Karpas-422 (cell line): ENCODE results near the gene GNG12. TPM values are rescaled to one million over a fixed set of nuclear protein-coding genes. Genes with fewer than 3 reads are reported as not detected.
A peak's percentile ranks its signal among the peaks of the same experiment; 100 is the strongest.

Experiments
- DNase-seq: peaks from one replicate; pipeline ENCODE4 v3.0.0-alpha.2; 2015
- H2AFZ ChIP-seq: fragments of 200-600 bp; sonication (generic); 2 replicates; pipeline ENCODE4 v1.6.1; 2014; ENCODE audit warnings: antibody characterized with exemption, low read length, mixed read lengths
- H3K27ac ChIP-seq: fragments of 200-600 bp; sonication (generic); 2 replicates; pipeline ENCODE4 v1.5.1; 2014; ENCODE audit warnings: mild to moderate bottlenecking, low read length, moderate library complexity
- H3K27me3 ChIP-seq: fragments of 200-600 bp; sonication (generic); 2 replicates; pipeline ENCODE4 v1.6.1; 2014; ENCODE audit warnings: low read length, mixed read lengths
- H3K36me3 ChIP-seq: fragments of 200-600 bp; sonication (generic); 2 replicates; pipeline ENCODE4 v1.6.1; 2014; ENCODE audit warnings: low read length, mixed read lengths; ENCODE audit not compliant: insufficient read depth
- H3K4me1 ChIP-seq: fragments of 200-600 bp; sonication (generic); 2 replicates; pipeline ENCODE4 v1.6.1; 2014; ENCODE audit warnings: mild to moderate bottlenecking, low read length, mixed read lengths
- H3K4me2 ChIP-seq: fragments of 200-600 bp; sonication (generic); 2 replicates; pipeline ENCODE4 v1.6.1; 2014; ENCODE audit warnings: low read length, low read depth, mild to moderate bottlenecking; ENCODE audit not compliant: poor library complexity, severe bottlenecking
- H3K4me3 ChIP-seq: fragments of 200-600 bp; sonication (generic); 2 replicates; pipeline ENCODE4 v1.5.1; 2014; ENCODE audit warnings: mild to moderate bottlenecking, antibody characterized with exemption, low read length, mixed read lengths
- H3K79me2 ChIP-seq: fragments of 200-600 bp; sonication (generic); 2 replicates; pipeline ENCODE4 v1.6.1; 2014; ENCODE audit warnings: mild to moderate bottlenecking, low read length, mixed read lengths
- H3K9ac ChIP-seq: fragments of 200-600 bp; sonication (generic); 2 replicates; pipeline ENCODE4 v1.6.0; 2014; ENCODE audit warnings: low read length
- H3K9me2 ChIP-seq: fragments of 200-600 bp; sonication (generic), shearing (Covaris generic); replicated peaks from 2 replicates; pipeline ENCODE4 v1.6.0; 2014; ENCODE audit warnings: mild to moderate bottlenecking, low read length, moderate library complexity; ENCODE audit not compliant: insufficient read depth
- H3K9me3 ChIP-seq: fragments of 300-700, 200-600 bp; sonication (generic); 2 replicates; pipeline ENCODE4 v1.6.1; 2014; ENCODE audit warnings: low read length, mixed read lengths
- H4K20me1 ChIP-seq: fragments of 200-600 bp; sonication (generic); 2 replicates; pipeline ENCODE4 v1.6.1; 2014; ENCODE audit warnings: mild to moderate bottlenecking, antibody characterized with exemption, low read length, low read depth; ENCODE audit not compliant: insufficient read depth
- total RNA-seq: library from RNA; depleted of rRNA; stranded (reverse); fragments of >200 nt; shearing (Covaris generic); gene quantifications from 2 replicates; pipeline ENCODE4 v1.2.3, GENCODE V29; 2014; ENCODE audit warnings: low replicate concordance

The GNG12 gene
- total RNA-seq, 1 experiment from 2014 or later: not detected

GRCh38 chr1:67713057-67713846, 120.0 kb downstream of the GNG12 start:
- Histone ChIP-seq H3K27ac (peak overlapping the region; percentile 55), H3K27me3 (no peaks in the 10 kb centered on the region), H3K36me3 (no peaks in the 10 kb centered on the region), H3K4me3 (no peak overlapping the region), H3K9ac (no peak overlapping the region; the same call in 1 of the 2 replicates), H3K9me2 (no peaks in the 10 kb centered on the region), H2AFZ (no peak overlapping the region), H3K4me2 (peak overlapping the region; percentile 48), H3K9me3 (no peaks in the 10 kb centered on the region), H3K4me1 (peaks cover 31% of the 10 kb centered on the region), H4K20me1 (no peaks in the 10 kb centered on the region), H3K79me2 (no peaks in the 10 kb centered on the region)
- DNase-seq: no peak

GRCh38 chr1:67711855-67712212, 121.4 kb downstream of the GNG12 start:
- no peak for DNase-seq
- H3K79me2 ChIP-seq: no peaks in the 10 kb centered on the region
- no peak overlapping the region for H3K27ac ChIP-seq
- H3K4me1 ChIP-seq: peaks cover 31% of the 10 kb centered on the region
- H3K9me3 ChIP-seq: no peaks in the 10 kb centered on the region
- H3K9me2 ChIP-seq: no peaks in the 10 kb centered on the region
- no peak overlapping the region for H3K4me3 ChIP-seq
- H3K4me2 ChIP-seq: no peak overlapping the region
- H4K20me1 ChIP-seq: no peaks in the 10 kb centered on the region
- no peaks in the 10 kb centered on the region for H3K27me3 ChIP-seq
- H3K36me3 ChIP-seq: no peaks in the 10 kb centered on the region
- H3K9ac ChIP-seq: no peak overlapping the region
- H2AFZ ChIP-seq: no peak overlapping the region

GRCh38 chr1:67711158-67711854, 122.0 kb downstream of the GNG12 start:
- no peaks in the 10 kb centered on the region for H3K79me2 ChIP-seq
- H3K36me3 ChIP-seq: no peaks in the 10 kb centered on the region
- H2AFZ ChIP-seq: no peak overlapping the region
- no peak overlapping the region for H3K4me2 ChIP-seq
- no peak for DNase-seq
- H3K4me3 ChIP-seq: no peak overlapping the region
- H4K20me1 ChIP-seq: no peaks in the 10 kb centered on the region
- peaks cover 31% of the 10 kb centered on the region for H3K4me1 ChIP-seq
- no peak overlapping the region for H3K9ac ChIP-seq
- no peaks in the 10 kb centered on the region for H3K9me2 ChIP-seq
- no peaks in the 10 kb centered on the region for H3K9me3 ChIP-seq
- H3K27ac ChIP-seq: no peak overlapping the region
- no peaks in the 10 kb centered on the region for H3K27me3 ChIP-seq

GRCh38 chr1:67710417-67710816, 122.8 kb downstream of the GNG12 start:
- Histone ChIP-seq H3K9me2 (no peaks in the 10 kb centered on the region), H3K9ac (no peak overlapping the region), H3K4me1 (peaks cover 31% of the 10 kb centered on the region), H3K79me2 (no peaks in the 10 kb centered on the region), H3K4me3 (no peak overlapping the region), H3K27me3 (no peaks in the 10 kb centered on the region), H3K27ac (no peak overlapping the region), H2AFZ (no peak overlapping the region), H3K36me3 (no peaks in the 10 kb centered on the region), H3K9me3 (no peaks in the 10 kb centered on the region), H4K20me1 (no peaks in the 10 kb centered on the region), H3K4me2 (no peak overlapping the region)
- DNase-seq: no peak

- Histone ChIP-seq H3K4me1 (peaks cover 24% of the 10 kb centered on the region), H4K20me1 (no peaks in the 10 kb centered on the region), H3K27ac (no peak overlapping the region), H3K4me2 (no peak overlapping the region), H3K36me3 (no peaks in the 10 kb centered on the region), H2AFZ (no peak overlapping the region), H3K9me3 (no peaks in the 10 kb centered on the region), H3K27me3 (no peaks in the 10 kb centered on the region), H3K9me2 (no peaks in the 10 kb centered on the region), H3K79me2 (no peaks in the 10 kb centered on the region), H3K9ac (no peak overlapping the region), H3K4me3 (no peak overlapping the region)
- no peak for DNase-seq
Measured at GRCh38 chr1:67708606-67709005, 124.7 kb downstream of the GNG12 start.

DNA sequence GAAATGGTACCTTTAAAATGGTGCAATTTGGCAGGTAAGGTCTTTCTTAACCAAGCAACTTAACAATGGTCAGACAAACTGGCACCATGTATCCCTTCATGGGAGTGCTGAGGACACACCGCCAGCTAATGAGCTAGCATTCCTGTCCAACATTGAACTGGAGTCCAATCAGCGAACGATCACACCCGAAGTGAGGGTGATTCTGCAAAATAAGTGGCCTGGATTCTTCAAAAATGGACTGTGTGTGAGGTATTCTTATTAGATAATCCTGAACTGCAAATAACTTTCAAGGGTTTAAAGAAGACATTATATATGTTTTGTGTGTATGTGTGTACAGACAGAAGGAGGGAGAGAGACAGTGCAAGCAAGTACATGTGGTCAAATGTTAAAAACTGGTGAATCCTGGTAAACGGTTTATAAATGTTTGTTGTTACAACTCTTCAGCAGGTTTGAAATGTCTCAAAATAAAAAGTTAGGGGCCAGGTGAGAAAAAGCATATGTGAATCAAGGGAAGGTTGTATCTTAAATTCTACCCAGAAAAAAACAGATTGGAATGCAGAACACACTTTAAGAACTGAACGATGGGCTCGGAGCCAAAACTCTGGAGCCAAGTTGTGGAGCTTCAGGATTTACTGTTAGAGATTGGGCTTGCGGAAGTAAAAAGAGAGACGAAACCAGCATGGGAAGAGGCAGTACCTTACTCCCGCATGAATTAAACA, 127.4 kb downstream of the GNG12 start:
- no peak overlapping the region for H2AFZ ChIP-seq

DNA sequence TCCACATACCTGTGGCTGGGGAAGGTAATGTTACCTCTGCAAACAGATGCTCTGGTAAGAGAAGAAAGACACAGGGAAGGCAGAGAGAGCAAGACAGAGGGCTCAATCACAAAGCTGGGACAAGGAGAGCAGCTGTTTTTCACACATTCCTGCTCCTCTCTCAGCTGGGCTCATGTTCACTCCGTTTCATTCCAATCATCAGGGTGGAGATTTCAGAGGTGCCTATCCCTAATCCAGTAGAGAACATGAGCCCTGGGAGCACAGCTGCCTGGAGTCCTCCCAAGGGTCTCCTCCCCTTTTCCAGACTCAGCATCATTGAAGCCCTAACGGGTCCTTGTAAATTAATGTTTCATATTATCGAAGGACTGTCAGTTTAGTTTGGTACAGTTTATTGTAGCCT, 128.9 kb downstream of the GNG12 start:
- Histone ChIP-seq H3K4me2 (no peak overlapping the region), H3K9me3 (no peaks in the 10 kb centered on the region), H3K79me2 (no peaks in the 10 kb centered on the region), H3K36me3 (no peaks in the 10 kb centered on the region), H3K27me3 (no peaks in the 10 kb centered on the region), H2AFZ (no peak overlapping the region), H3K4me3 (no peak overlapping the region), H3K27ac (no peak overlapping the region), H3K9me2 (no peaks in the 10 kb centered on the region), H3K4me1 (no peaks in the 10 kb centered on the region), H3K9ac (no peak overlapping the region), H4K20me1 (no peaks in the 10 kb centered on the region)
- DNase-seq: no peak

More for the DNA sequence above, 127.4 kb downstream of the GNG12 start:
- Histone ChIP-seq H3K9ac (no peak overlapping the region), H3K27ac (no peak overlapping the region), H3K9me3 (no peaks in the 10 kb centered on the region), H3K36me3 (no peaks in the 10 kb centered on the region), H4K20me1 (no peaks in the 10 kb centered on the region), H3K4me1 (0 out of 2 replicates have a peak, but pooled peaks cover 3% of the 10 kb centered on the region), H3K79me2 (no peaks in the 10 kb centered on the region), H3K4me3 (no peak overlapping the region), H3K27me3 (no peaks in the 10 kb centered on the region), H3K4me2 (no peak overlapping the region), H3K9me2 (no peaks in the 10 kb centered on the region)
- DNase-seq: no peak

DNA sequence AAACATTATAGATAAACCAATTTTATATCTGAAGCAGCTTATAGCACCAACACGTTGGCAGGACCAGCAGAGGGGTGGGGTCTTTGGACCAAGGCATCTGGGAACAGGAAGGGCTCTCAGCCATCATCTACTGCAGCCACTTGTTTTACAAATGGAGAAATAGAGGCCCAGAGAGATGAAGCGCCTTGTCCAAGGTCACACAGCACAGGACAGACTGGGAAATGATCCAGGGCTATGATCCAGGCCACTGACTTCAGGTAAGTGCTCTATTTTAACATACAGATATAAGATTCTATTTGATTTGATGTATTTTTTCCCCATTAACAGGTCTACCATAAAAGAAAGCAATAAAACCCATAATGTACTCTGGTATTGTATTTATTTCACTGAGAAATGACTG, 131.4 kb downstream of the GNG12 start:
- no peaks in the 10 kb centered on the region for H4K20me1 ChIP-seq
- no peak for DNase-seq
- no peak overlapping the region for H3K27ac ChIP-seq
- H3K36me3 ChIP-seq: no peaks in the 10 kb centered on the region
- no peaks in the 10 kb centered on the region for H3K79me2 ChIP-seq
- H3K4me3 ChIP-seq: no peak overlapping the region
- no peaks in the 10 kb centered on the region for H3K27me3 ChIP-seq
- H3K9me2 ChIP-seq: no peaks in the 10 kb centered on the region
- no peaks in the 10 kb centered on the region for H3K9me3 ChIP-seq
- no peak overlapping the region for H2AFZ ChIP-seq
- no peak overlapping the region for H3K9ac ChIP-seq
- no peak overlapping the region for H3K4me2 ChIP-seq
- no peaks in the 10 kb centered on the region for H3K4me1 ChIP-seq
